Measurements from ENCODE around the gene SERPINB6.
"Not testable (repeated sequence)": the region's sequence is repeated elsewhere in the genome, so short reads cannot be mapped to it uniquely, and the experiment has no call there.

The SERPINB6 gene

GRCh38 chr6:2976060-2976459, 4.7 kb upstream of the SERPINB6 start:
- DNase-seq: no peak

- DNase-seq: no peak
Observed at GRCh38 chr6:2973676-2974075, 2.3 kb upstream of the SERPINB6 start.

- not testable (repeated sequence) for DNase-seq
Observed at GRCh38 chr6:2973180-2973579, 1.8 kb upstream of the SERPINB6 start.

- not testable (repeated sequence) for DNase-seq
Observed at GRCh38 chr6:2972685-2973084, 1.3 kb upstream of the SERPINB6 start.

GRCh38 chr6:2972219-2972487, 786 bp upstream of the SERPINB6 start:
- DNase-seq: not testable (repeated sequence)

- no peak for DNase-seq
Observed at GRCh38 chr6:2970753-2971419, 481 bp downstream of the SERPINB6 start.

- no peak for DNase-seq
Observed at GRCh38 chr6:2970034-2970685, 1.2 kb downstream of the SERPINB6 start.

- DNase-seq: no peak
Observed at GRCh38 chr6:2969549-2969948, 1.8 kb downstream of the SERPINB6 start.

GRCh38 chr6:2968600-2969135, 2.7 kb downstream of the SERPINB6 start:
- no peak for DNase-seq

- no peak for DNase-seq
Observed at GRCh38 chr6:2967936-2968335, 3.4 kb downstream of the SERPINB6 start.

- no peak for DNase-seq
Observed at GRCh38 chr6:2966347-2966746, 5.0 kb downstream of the SERPINB6 start.

- DNase-seq: no peak
Observed at GRCh38 chr6:2964793-2965505, 6.4 kb downstream of the SERPINB6 start.

- no peak for DNase-seq
Observed at GRCh38 chr6:2963756-2964155, 7.6 kb downstream of the SERPINB6 start.

GRCh38 chr6:2962636-2963035, 8.7 kb downstream of the SERPINB6 start:
- DNase-seq: no peak

GRCh38 chr6:2962004-2962403, 9.4 kb downstream of the SERPINB6 start:
- DNase-seq: no peak

- no peak for DNase-seq
Observed at GRCh38 chr6:2961506-2961905, 9.9 kb downstream of the SERPINB6 start.

GRCh38 chr6:2960935-2961334, 10.4 kb downstream of the SERPINB6 start:
- no peak for DNase-seq

GRCh38 chr6:2959909-2960719, 11.3 kb downstream of the SERPINB6 start:
- DNase-seq: no peak

GRCh38 chr6:2958776-2959175, 12.6 kb downstream of the SERPINB6 start:
- DNase-seq: no peak

GRCh38 chr6:2958331-2958711, 13.0 kb downstream of the SERPINB6 start:
- no peak for DNase-seq

GRCh38 chr6:2957696-2958330, 13.6 kb downstream of the SERPINB6 start:
- no peak for DNase-seq

- no peak for DNase-seq
Observed at GRCh38 chr6:2956930-2957685, 14.3 kb downstream of the SERPINB6 start.

Data from NCI-H2081 (cell line).